Mammary epithelial cell (primary cell): ENCODE data around the gene SMARCA2.

ENCODE experiments used
- EZH2 ChIP-seq: IDR thresholded peaks from 2 replicates; pipeline ENCODE4 v1.6.1; 2012; ENCODE audit warnings: low read length, inconsistent platforms, borderline replicate concordance
- TF ChIP-seq, protein P1 (sequence below), 2 donors: IDR thresholded peaks in 1 of 2; conservative IDR thresholded peaks in 1 of 2; 2 replicates each; pipeline ENCODE4 v1.5.1; 2011 to 2012; ENCODE audit warnings: inconsistent platforms in 2 of 2, low read length in 2 of 2, mild to moderate bottlenecking in 2 of 2, control low read depth in 1 of 2, low read depth in 1 of 2; ENCODE audit not compliant: insufficient read depth in 1 of 2; ENCODE audit errors: extremely low read depth in 1 of 2

DNA sequence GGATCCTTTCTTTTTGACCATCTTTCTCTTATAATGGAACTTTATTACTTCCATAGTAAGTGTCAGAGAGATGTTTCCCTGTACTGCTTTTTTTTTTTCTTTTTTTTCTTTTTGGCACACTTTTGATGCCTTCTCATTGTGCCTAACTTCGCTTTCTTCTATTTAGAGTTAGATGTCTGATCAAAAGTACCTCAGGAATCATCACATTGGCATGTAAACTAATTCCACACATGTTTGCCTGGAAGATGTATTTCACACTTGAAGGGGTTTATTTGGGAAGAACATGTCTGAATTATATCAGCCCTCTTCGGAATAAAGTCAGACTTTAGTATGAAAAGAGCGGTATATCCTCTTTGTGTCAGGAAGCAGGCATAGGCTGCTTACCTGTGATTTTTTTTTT lies 35.1 kb downstream of the SMARCA2 start:
- TF ChIP-seq EZH2 = no peak
- TF ChIP-seq, protein P1, sequence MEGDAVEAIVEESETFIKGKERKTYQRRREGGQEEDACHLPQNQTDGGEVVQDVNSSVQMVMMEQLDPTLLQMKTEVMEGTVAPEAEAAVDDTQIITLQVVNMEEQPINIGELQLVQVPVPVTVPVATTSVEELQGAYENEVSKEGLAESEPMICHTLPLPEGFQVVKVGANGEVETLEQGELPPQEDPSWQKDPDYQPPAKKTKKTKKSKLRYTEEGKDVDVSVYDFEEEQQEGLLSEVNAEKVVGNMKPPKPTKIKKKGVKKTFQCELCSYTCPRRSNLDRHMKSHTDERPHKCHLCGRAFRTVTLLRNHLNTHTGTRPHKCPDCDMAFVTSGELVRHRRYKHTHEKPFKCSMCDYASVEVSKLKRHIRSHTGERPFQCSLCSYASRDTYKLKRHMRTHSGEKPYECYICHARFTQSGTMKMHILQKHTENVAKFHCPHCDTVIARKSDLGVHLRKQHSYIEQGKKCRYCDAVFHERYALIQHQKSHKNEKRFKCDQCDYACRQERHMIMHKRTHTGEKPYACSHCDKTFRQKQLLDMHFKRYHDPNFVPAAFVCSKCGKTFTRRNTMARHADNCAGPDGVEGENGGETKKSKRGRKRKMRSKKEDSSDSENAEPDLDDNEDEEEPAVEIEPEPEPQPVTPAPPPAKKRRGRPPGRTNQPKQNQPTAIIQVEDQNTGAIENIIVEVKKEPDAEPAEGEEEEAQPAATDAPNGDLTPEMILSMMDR (conservative IDR thresholded peaks at IDR 0.05 in 1 of 2, IDR thresholded peaks at IDR 0.05 in 1 of 2; ENCODE audit: extremely low read depth in 1 of 2, insufficient read depth in 1 of 2, low read depth in 1 of 2, low read length in 2 of 2) = no peak
